Adrenal gland (tissue), 19 donors: ENCODE results near the gene CEP250. TPM values are rescaled to one million over a fixed set of nuclear protein-coding genes. Genes with fewer than 3 reads are reported as not detected.
A peak's percentile ranks its signal among the peaks of the same experiment; 100 is the strongest.

ENCODE experiments used
- DNase-seq, 7 donors: peaks; one replicate each; pipeline ENCODE4 v3.0.0-alpha.2; 2019 to 2020
- H3K27ac ChIP-seq, 5 donors: fragments of 200-600 bp; sonication (generic) in 4 of 5; 1 replicate in 3 of 5; 2 replicates in 2 of 5; pipeline versions ENCODE4 v1.5.1 to v1.8.0; 2016 to 2020; ENCODE audit warnings: mild to moderate bottlenecking in 1 of 5
- H3K27me3 ChIP-seq: fragments of 200-600 bp; 2 replicates; pipeline ENCODE4 v1.8.0; 2021
- H3K36me3 ChIP-seq, 2 donors: fragments of 200-600 bp; replicated peaks in 1 of 2; 1 replicate in 1 of 2; 2 replicates in 1 of 2; pipeline versions ENCODE4 v1.5.1 to v1.8.0; 2018 to 2022
- H3K4me1 ChIP-seq, 2 donors: fragments of 200-600 bp; replicated peaks in 1 of 2; 1 replicate in 1 of 2; 2 replicates in 1 of 2; pipeline versions ENCODE4 v1.5.1 to v1.8.0; 2018 to 2021
- H3K4me3 ChIP-seq, 4 donors: fragments of 200-600 bp; sonication (generic) in 3 of 4; one replicate each; pipeline ENCODE4 v1.5.1; 2016 to 2018
- H3K9me3 ChIP-seq, 3 donors: fragments of 200-600 bp; sonication (generic) in 1 of 3; replicated peaks in 1 of 3; 1 replicate in 2 of 3; 2 replicates in 1 of 3; pipeline versions ENCODE4 v1.5.1 to v1.8.0; 2016 to 2021
- POLR2A ChIP-seq, 2 donors: fragments of 450-650 bp; IDR thresholded peaks; one replicate each; pipeline ENCODE4 v1.6.1; 2017; ENCODE audit warnings: antibody characterized with exemption in 2 of 2, mild to moderate bottlenecking in 2 of 2, moderate library complexity in 1 of 2
- WGBS, 4 donors: extraction: QIAGEN DNeasy Blood & Tissue Kit in 2 of 4; methylation state at CpG; one replicate each; pipeline versions ENCODE4 v1.1.5 to v1.1.7; 2013 to 2017; 5-methylcytosine and 5-hydroxymethylcytosine counted together
- intact Hi-C, 2 donors: fragments of 100-400 bp; cut with DNase I; formaldehyde crosslinking; loops; one replicate each; pipeline versions ENCODE4 v1.14.1 to v1.15.0; 2022 to 2023
- long read RNA-seq, 10 donors: library from polyadenylated mRNA in 3 of 10; unstranded in 2 of 10; stranded (forward) in 1 of 10; transcript quantifications; one replicate each; pipeline ENCODE4 v2.0.0 and lab custom pipeline, GENCODE V29; 2021 to 2026
- polyA plus RNA-seq, 3 donors: library from polyadenylated mRNA; stranded (reverse); fragments of 200-250 nt in 2 of 3; fragments of 350-450 nt in 1 of 3; fragmentation: Illumina TruSeq in 1 of 3; extraction: RNeasy Lipid Tissue Mini Kit (QIAGEN cat#74804) in 1 of 3; gene quantifications; one replicate each; pipeline ENCODE4 v1.2.3, GENCODE V29; 2013 to 2014
- total RNA-seq, 9 donors: library from RNA; depleted of rRNA in 4 of 9; stranded (reverse); fragments of >200 nt in 4 of 9; fragments of 120-200 nt in 1 of 9; fragmentation: NEBNext Ultra II Directional in 1 of 9; extraction: Animal tissue kit (Norgen Biotek cat#: 25700) in 1 of 9; gene quantifications; one replicate each; pipeline versions ENCODE4 v1.1.0 to v1.2.4, GENCODE V29; 2013 to 2023
- TF ChIP-seq, protein P1 (sequence below), 6 experiments: fragments of 450-650 bp in 4 of 6; fragments of 200-600 bp in 2 of 6; sonication (generic) in 1 of 6; IDR thresholded peaks; 1 replicate in 5 of 6; 2 replicates in 1 of 6; pipeline versions ENCODE4 v1.5.1 to v1.8.0; 2016 to 2021; ENCODE audit warnings: antibody characterized with exemption in 6 of 6, mild to moderate bottlenecking in 2 of 6, moderate library complexity in 1 of 6
- donor health status: healthy with polysubstance abuse.
- donor health status: Bipolar disorder and iron deficiency.
- donor health status: DM: yes; HTN: yes; CAD: no.
- donor health status: DM: no; HTN: no; CAD: no.
- donor health status: DM: no; HTN: no; CAD: no.
- donor health status: DM: yes; HTN: yes; CAD: no.

The CEP250 gene, protein sequence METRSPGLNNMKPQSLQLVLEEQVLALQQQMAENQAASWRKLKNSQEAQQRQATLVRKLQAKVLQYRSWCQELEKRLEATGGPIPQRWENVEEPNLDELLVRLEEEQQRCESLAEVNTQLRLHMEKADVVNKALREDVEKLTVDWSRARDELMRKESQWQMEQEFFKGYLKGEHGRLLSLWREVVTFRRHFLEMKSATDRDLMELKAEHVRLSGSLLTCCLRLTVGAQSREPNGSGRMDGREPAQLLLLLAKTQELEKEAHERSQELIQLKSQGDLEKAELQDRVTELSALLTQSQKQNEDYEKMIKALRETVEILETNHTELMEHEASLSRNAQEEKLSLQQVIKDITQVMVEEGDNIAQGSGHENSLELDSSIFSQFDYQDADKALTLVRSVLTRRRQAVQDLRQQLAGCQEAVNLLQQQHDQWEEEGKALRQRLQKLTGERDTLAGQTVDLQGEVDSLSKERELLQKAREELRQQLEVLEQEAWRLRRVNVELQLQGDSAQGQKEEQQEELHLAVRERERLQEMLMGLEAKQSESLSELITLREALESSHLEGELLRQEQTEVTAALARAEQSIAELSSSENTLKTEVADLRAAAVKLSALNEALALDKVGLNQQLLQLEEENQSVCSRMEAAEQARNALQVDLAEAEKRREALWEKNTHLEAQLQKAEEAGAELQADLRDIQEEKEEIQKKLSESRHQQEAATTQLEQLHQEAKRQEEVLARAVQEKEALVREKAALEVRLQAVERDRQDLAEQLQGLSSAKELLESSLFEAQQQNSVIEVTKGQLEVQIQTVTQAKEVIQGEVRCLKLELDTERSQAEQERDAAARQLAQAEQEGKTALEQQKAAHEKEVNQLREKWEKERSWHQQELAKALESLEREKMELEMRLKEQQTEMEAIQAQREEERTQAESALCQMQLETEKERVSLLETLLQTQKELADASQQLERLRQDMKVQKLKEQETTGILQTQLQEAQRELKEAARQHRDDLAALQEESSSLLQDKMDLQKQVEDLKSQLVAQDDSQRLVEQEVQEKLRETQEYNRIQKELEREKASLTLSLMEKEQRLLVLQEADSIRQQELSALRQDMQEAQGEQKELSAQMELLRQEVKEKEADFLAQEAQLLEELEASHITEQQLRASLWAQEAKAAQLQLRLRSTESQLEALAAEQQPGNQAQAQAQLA (N-terminal part only)
- total RNA-seq, result 10 to 100 TPM; 14.1 to 36.9 (median 26.4) TPM
- 10 to 100 TPM; 12.6 to 49.8 (median 15.2) TPM for polyA plus RNA-seq
- long read RNA-seq, donor 1, partial matches to known transcripts, result 0 of 1 reads
- long read RNA-seq, donor 1, other reads (novel, unspliced or antisense), result 0 of 1 reads
- long read RNA-seq, donor 2, result 0 reads
- long read RNA-seq, donor 3, result 0 reads
- long read RNA-seq, donor 4, partial matches to known transcripts, result 3 of 7 reads
- long read RNA-seq, donor 4, other reads (novel, unspliced or antisense), result 4 of 7 reads
- long read RNA-seq, donor 5, partial matches to known transcripts, result 3 of 10 reads
- long read RNA-seq, donor 5, other reads (novel, unspliced or antisense), result 7 of 10 reads
- long read RNA-seq, donor 6, partial matches to known transcripts, result 2 of 13 reads
- long read RNA-seq, donor 6, other reads (novel, unspliced or antisense), result 11 of 13 reads
- long read RNA-seq, donor 7, result 0 reads
- long read RNA-seq, donor 8, result 0 reads
- long read RNA-seq, donor 9, result 0 reads
- long read RNA-seq, donor 10, result 0 reads

DNA sequence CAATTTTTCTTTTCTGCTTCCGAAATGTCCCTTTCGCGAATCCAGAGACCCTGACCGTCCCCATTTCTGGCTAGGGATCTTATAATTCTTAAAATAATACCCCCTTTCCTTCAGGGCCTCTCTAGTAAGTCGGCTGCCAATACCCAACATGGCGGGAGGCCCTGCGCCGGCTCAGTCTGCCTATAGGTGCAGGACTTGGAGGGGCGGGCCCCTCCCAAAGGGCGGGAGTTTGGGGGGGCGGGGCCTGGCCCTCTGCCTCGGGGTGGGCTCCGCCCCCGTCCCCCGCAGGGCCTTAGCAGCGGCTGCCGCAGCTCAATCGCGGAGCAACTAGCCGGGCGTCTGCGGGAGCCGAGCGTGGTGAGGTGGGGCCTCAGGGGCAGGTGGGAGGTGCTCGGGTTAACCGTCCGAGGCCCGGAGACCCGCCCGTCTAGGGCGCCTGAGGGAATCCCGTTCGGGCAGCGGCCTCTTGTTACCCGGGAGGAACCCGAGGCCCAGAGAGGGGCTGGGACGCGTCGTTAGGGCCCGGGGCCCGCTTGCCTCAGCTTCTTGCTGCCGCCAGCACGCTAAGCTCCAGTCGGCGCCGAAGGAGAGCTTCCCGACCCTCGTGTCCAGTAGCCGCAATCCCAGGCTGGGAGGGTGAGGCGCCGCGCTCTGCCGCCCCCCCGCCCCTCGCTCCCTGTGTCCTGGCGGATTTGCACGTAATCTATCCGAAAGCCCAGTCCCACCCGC lies at the start of gene CEP250:
TSS of gene CEP250 (plus strand) at position 718 of the 729 bp plus-strand sequence. CDS start 6,770 bp downstream, outside the sequence.
- 0% methylated on average over 6 to 59 of the region's 59 CpGs for WGBS, 4 donors
- peaks cover 0 to 14% of the 10 kb centered on the region in 2 donors for H3K4me1 ChIP-seq
- intact Hi-C loops, result no loop called here
- TF ChIP-seq POLR2A (IDR thresholded peaks at IDR 0.05), result no peak
- TF ChIP-seq, protein P1, sequence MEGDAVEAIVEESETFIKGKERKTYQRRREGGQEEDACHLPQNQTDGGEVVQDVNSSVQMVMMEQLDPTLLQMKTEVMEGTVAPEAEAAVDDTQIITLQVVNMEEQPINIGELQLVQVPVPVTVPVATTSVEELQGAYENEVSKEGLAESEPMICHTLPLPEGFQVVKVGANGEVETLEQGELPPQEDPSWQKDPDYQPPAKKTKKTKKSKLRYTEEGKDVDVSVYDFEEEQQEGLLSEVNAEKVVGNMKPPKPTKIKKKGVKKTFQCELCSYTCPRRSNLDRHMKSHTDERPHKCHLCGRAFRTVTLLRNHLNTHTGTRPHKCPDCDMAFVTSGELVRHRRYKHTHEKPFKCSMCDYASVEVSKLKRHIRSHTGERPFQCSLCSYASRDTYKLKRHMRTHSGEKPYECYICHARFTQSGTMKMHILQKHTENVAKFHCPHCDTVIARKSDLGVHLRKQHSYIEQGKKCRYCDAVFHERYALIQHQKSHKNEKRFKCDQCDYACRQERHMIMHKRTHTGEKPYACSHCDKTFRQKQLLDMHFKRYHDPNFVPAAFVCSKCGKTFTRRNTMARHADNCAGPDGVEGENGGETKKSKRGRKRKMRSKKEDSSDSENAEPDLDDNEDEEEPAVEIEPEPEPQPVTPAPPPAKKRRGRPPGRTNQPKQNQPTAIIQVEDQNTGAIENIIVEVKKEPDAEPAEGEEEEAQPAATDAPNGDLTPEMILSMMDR (IDR thresholded peaks at IDR 0.05), result no peak
- H3K4me3 ChIP-seq, result peak within 1 kb of the TSS; percentile 60 to 73 (median 64)
- peak; percentile 94 to 97 (median 94) for DNase-seq
- H3K9me3 ChIP-seq, result no peaks in the 10 kb centered on the region
- no peaks in the 10 kb centered on the region for H3K36me3 ChIP-seq
- no peaks in the 10 kb centered on the region for H3K27me3 ChIP-seq
- H3K27ac ChIP-seq, result peak within 1 kb of the TSS; percentile 82 to 96 (median 92)

DNA sequence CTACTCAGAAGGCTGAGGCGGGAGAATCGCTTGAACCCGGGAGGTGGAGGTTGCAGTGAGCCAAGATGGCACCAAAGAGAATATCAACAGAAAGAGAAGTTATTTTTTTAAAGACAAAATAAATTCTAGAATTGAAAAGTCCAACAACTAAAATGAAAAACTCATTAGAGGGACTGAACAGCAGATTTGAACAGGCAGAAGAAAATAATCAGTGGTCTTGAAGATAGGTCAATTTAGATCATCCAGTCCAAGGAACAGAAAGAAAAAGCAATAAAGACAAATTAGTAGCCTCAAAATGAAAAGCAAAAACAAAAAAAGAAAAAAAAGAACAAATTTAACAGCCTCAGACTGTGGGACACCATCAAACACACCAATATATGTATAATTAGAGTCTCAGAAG lies 49.6 kb upstream of the CEP250 start:
- Histone ChIP-seq H3K27ac (no peak overlapping the region), H3K27me3 (no peaks in the 10 kb centered on the region), H3K4me3 (no peak overlapping the region), H3K4me1 (peaks cover 0 to 2% of the 10 kb centered on the region in 2 donors), H3K9me3 (no peaks in the 10 kb centered on the region), H3K36me3 (peaks cover 0 to 34% of the 10 kb centered on the region in 2 donors)
- 97 to 100% (median 100%) methylated on average over 3 of the region's 3 CpGs for WGBS, 4 donors
- TF ChIP-seq, protein P1 (IDR thresholded peaks at IDR 0.05), result no peak
- no peak for TF ChIP-seq POLR2A (IDR thresholded peaks at IDR 0.05)
- DNase-seq, result no peak
- intact Hi-C loops, result no loop called here

DNA sequence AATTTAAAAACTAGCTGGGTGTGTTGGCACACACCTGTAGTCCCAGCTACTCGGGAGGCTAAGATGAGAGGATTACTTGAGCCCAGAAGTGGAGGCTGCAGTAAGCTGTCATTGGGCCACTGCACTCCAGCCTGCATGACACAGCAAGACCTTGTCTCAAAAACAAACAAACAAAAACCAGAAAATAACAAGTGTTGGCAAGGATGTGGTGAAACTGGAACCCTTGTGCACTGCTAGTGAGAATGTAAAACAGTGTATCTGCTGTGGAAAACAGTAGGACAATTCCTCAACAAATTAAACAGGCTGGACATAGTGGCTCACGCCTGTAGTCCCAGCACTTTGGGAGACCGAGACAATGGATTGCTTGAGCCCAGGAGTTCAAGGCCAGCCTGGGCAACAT lies 47.1 kb upstream of the CEP250 start:
- no peak overlapping the region for H3K27ac ChIP-seq
- 93 to 96% (median 95%) methylated on average over 3 of the region's 3 CpGs for WGBS, 4 donors
- H3K36me3 ChIP-seq, result peaks cover 0 to 34% of the 10 kb centered on the region in 2 donors
- TF ChIP-seq, protein P1 (IDR thresholded peaks at IDR 0.05), result no peak
- TF ChIP-seq POLR2A (IDR thresholded peaks at IDR 0.05), result no peak
- H3K27me3 ChIP-seq, result no peaks in the 10 kb centered on the region
- H3K4me1 ChIP-seq, result peaks cover 3 to 7% of the 10 kb centered on the region in 2 donors
- no peaks in the 10 kb centered on the region for H3K9me3 ChIP-seq
- intact Hi-C loops, result no loop called here
- no peak for DNase-seq
- no peak overlapping the region for H3K4me3 ChIP-seq
